Testis (tissue), 2 donors: ENCODE data around the gene RBM20.

Source experiments
- POLR2A ChIP-seq: fragments of 450-650 bp; IDR thresholded peaks from one replicate; pipeline ENCODE4 v1.6.1; 2017; ENCODE audit warnings: antibody characterized with exemption, mild to moderate bottlenecking, moderate library complexity
- TF ChIP-seq, protein P1 (sequence below), 3 experiments: fragments of 450-650 bp in 2 of 3; fragments of 200-600 bp in 1 of 3; sonication (generic) in 1 of 3; IDR thresholded peaks; one replicate each; pipeline ENCODE4 v1.5.1; 2016 to 2019; ENCODE audit warnings: antibody characterized with exemption in 3 of 3, mild to moderate bottlenecking in 2 of 3, moderate library complexity in 1 of 3

DNA sequence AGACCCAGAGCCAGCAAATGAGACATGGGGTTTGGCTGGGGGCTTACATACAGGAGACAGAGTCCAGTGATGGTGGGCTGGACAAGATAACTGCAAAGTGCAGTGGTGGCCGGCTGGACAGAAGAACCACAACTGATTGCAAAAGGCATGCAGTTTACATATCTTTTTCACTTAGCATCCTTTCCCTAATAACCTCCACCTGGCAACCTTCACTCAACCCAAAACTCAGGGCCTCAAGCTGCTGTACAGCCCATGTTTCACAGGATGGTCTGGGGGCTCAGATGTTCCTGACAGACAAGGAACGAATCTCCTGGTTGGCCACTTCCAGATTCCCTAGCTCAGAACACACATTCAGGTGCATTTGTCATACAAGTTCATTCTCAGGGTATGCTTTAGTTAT is 219.8 kb downstream of the RBM20 start:
- TF ChIP-seq, protein P1, sequence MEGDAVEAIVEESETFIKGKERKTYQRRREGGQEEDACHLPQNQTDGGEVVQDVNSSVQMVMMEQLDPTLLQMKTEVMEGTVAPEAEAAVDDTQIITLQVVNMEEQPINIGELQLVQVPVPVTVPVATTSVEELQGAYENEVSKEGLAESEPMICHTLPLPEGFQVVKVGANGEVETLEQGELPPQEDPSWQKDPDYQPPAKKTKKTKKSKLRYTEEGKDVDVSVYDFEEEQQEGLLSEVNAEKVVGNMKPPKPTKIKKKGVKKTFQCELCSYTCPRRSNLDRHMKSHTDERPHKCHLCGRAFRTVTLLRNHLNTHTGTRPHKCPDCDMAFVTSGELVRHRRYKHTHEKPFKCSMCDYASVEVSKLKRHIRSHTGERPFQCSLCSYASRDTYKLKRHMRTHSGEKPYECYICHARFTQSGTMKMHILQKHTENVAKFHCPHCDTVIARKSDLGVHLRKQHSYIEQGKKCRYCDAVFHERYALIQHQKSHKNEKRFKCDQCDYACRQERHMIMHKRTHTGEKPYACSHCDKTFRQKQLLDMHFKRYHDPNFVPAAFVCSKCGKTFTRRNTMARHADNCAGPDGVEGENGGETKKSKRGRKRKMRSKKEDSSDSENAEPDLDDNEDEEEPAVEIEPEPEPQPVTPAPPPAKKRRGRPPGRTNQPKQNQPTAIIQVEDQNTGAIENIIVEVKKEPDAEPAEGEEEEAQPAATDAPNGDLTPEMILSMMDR (IDR thresholded peaks at IDR 0.05), result no peak
- TF ChIP-seq POLR2A, result no peak
